GM10248 (cell line): ENCODE results near the gene WWC2.

Experiments
- CTCF ChIA-PET: fragments of 300-600 bp; sonication (Branson Sonifier 250); formaldehyde crosslinking; extraction: SDS; loops from one replicate; lab custom pipeline; 2021; ENCODE audit warnings: antibody characterized with exemption; lab: Yijun Ruan, JAX
- POLR2A ChIA-PET: fragments of 350-650 bp; sonication (Branson Sonifier 250); formaldehyde crosslinking; extraction: SDS; loops from one replicate; lab custom pipeline; 2020; ENCODE audit warnings: antibody characterized with exemption; lab: Yijun Ruan, JAX
- DNase-seq: peaks from one replicate; pipeline ENCODE4 v3.0.0; 2012; ENCODE audit errors: extremely low spot score
- CTCF ChIP-seq: IDR thresholded peaks from 2 replicates; pipeline ENCODE4 v1.5.1; 2012; ENCODE audit warnings: mild to moderate bottlenecking, low read depth; ENCODE audit errors: extremely low read depth, missing control alignments, control extremely low read depth

Gene WWC2

GRCh38 chr4:183098723-183099536, at the start of gene WWC2:
Gene WWC2, plus strand, starts transcription at chr4:183099257. Its CDS starts 235 bp downstream, at chr4:183099492.
- CTCF ChIA-PET, result interaction anchor here (0.8 to 0.9 kb wide), 3 partner anchors 9 to 205 kb away, joined by 3 to 4 read pairs (median 3); no protein-coding TSS in a partner anchor
- peak; percentile 48 for DNase-seq
- POLR2A ChIA-PET, result no interaction called here
- no peak for TF ChIP-seq CTCF

DNA sequence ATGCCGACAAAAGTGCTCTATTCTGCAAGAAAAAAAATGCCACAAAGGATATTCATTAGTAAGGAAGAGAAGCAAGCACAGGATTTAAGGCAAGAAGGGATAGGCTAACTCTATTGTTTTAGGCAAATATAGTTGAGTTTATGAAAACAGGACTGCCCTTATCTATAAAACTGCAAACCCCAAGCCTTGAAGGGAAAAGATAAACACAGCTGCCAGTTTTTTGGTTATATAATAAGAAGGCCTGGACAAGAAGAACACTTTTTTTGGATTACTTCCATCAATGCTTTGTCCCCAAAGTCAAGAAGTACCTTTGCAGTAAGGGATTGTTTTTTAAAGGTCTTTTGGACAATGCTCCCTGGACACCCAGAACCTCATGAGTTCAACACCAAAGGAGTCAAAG, 45.4 kb upstream of the WWC2 start:
- ChIA-PET CTCF (interaction anchor here (1.1 to 1.2 kb wide), 2 partner anchors 19 to 208 kb away, joined by 4 to 6 read pairs; no protein-coding TSS in a partner anchor), POLR2A (no interaction called here)
- no peak for TF ChIP-seq CTCF
- DNase-seq, result no peak

- DNase-seq, result no peak
- POLR2A ChIA-PET, result no interaction called here
- CTCF ChIA-PET, result interaction anchor here (1.1 kb wide), 1 partner anchor 17 kb away, joined by 5 read pairs; no protein-coding TSS in a partner anchor
- TF ChIP-seq CTCF, result no peak
Observed at GRCh38 chr4:183057255-183057654, 41.8 kb upstream of the WWC2 start.

GRCh38 chr4:183059797-183060196, 39.3 kb upstream of the WWC2 start:
- POLR2A ChIA-PET, result no interaction called here
- no peak for TF ChIP-seq CTCF
- CTCF ChIA-PET, result no interaction called here
- no peak for DNase-seq

DNA sequence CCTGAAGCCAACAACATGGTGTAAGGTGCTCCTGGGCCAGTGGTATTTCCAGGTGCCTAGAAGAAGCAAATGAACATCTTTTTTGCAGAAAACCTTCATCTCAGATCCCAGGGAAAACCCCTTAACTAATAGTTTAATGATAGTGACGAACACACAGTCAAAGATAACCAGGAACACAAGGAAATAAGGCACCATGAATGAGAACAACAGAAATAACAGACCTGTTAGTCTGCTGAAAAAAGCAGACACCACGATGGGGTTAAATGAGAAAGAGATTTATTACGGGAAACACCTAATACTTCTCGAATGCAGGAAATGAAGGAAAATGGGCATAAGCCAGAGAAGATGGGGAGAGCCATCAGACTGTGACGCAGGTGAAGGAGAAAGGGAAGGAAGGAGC, 30.6 kb upstream of the WWC2 start:
- CTCF ChIA-PET, result no interaction called here
- POLR2A ChIA-PET, result no interaction called here

GRCh38 chr4:183071222-183071621, 27.8 kb upstream of the WWC2 start:
- no peak for TF ChIP-seq CTCF
- POLR2A ChIA-PET, result no interaction called here
- no peak for DNase-seq
- CTCF ChIA-PET, result interaction anchor here (1.0 to 7.9 kb wide), 4 partner anchors 9 to 191 kb away, joined by 3 to 87 read pairs (median 6); no protein-coding TSS in a partner anchor

More for the DNA sequence above, 30.6 kb upstream of the WWC2 start:
- TF ChIP-seq CTCF, result no peak
- no peak for DNase-seq
